Inflammatory macrophage treated with lipopolysaccharide for 4 hours (primary cell): ENCODE data around the gene TWIST2.

ENCODE experiments used
- DNase-seq: peaks from one replicate; pipeline ENCODE4 v3.0.0-alpha.2; 2020

TWIST2 gene

GRCh38 chr2:238906936-238907716 is 59.2 kb downstream of the TWIST2 start:
- DNase-seq, result no peak

GRCh38 chr2:238907717-238908173 is 59.9 kb downstream of the TWIST2 start:
- no peak for DNase-seq

- no peak for DNase-seq
Measured at GRCh38 chr2:238908960-238909951, 61.4 kb downstream of the TWIST2 start.

GRCh38 chr2:238910751-238911351 is 63.0 kb downstream of the TWIST2 start:
- no peak for DNase-seq

- DNase-seq, result no peak
Measured at GRCh38 chr2:238911376-238912227, 63.7 kb downstream of the TWIST2 start.

- no peak for DNase-seq
Measured at GRCh38 chr2:238912228-238912915, 64.5 kb downstream of the TWIST2 start.

- no peak for DNase-seq
Measured at GRCh38 chr2:238912916-238913875, 65.3 kb downstream of the TWIST2 start.

GRCh38 chr2:238913931-238914647 is 66.2 kb downstream of the TWIST2 start:
- no peak for DNase-seq

GRCh38 chr2:238914648-238915015 is 66.7 kb downstream of the TWIST2 start:
- no peak for DNase-seq

- DNase-seq, result no peak
Measured at GRCh38 chr2:238915196-238915595, 67.3 kb downstream of the TWIST2 start.

- DNase-seq, result no peak
Measured at GRCh38 chr2:238915596-238915995, 67.7 kb downstream of the TWIST2 start.

- DNase-seq, result no peak
Measured at GRCh38 chr2:238916176-238916874, 68.4 kb downstream of the TWIST2 start.

- no peak for DNase-seq
Measured at GRCh38 chr2:238916875-238917590, 69.1 kb downstream of the TWIST2 start.

GRCh38 chr2:238919307-238919706 is 71.4 kb downstream of the TWIST2 start:
- no peak for DNase-seq

- DNase-seq, result no peak
Measured at GRCh38 chr2:238920053-238920452, 72.2 kb downstream of the TWIST2 start.

- no peak for DNase-seq
Measured at GRCh38 chr2:238920601-238921001, 72.7 kb downstream of the TWIST2 start.

- no peak for DNase-seq
Measured at GRCh38 chr2:238921259-238921658, 73.4 kb downstream of the TWIST2 start.

- no peak for DNase-seq
Measured at GRCh38 chr2:238921681-238922319, 73.9 kb downstream of the TWIST2 start.
